GM12865 (cell line): ENCODE data around the gene NOMO2.
A peak's percentile ranks its signal among the peaks of the same experiment; 100 is the strongest.
"Not testable (repeated sequence)": the region's sequence is repeated elsewhere in the genome, so short reads cannot be mapped to it uniquely, and the experiment has no call there.

Experiments used
- DNase-seq: peaks from one replicate; pipeline ENCODE4 v3.0.0; 2010; ENCODE audit warnings: low read depth
- H3K4me3 ChIP-seq: 2 replicates; pipeline ENCODE4 v1.5.1; 2011; ENCODE audit warnings: mild to moderate bottlenecking, low read depth, low read length, control low read depth

NOMO2 gene

GRCh38 chr16:18561727-18562314 is at the start of gene NOMO2:
NOMO2 (minus strand) TSS chr16:18562097; CDS start chr16:18562040, 57 bp downstream.
- H3K4me3 ChIP-seq: peak within 1 kb of the TSS; percentile 54
- DNase-seq: peak; percentile 28

GRCh38 chr16:18610147-18610803 is 48.4 kb upstream of the NOMO2 start:
- DNase-seq, H3K4me3 ChIP-seq: not testable (repeated sequence)

GRCh38 chr16:18608271-18608670 is 46.4 kb upstream of the NOMO2 start:
- not testable (repeated sequence) for DNase-seq, H3K4me3 ChIP-seq

GRCh38 chr16:18603572-18604246 is 41.8 kb upstream of the NOMO2 start:
- not testable (repeated sequence) for H3K4me3 ChIP-seq, DNase-seq

GRCh38 chr16:18598582-18598981 is 36.7 kb upstream of the NOMO2 start:
- DNase-seq, H3K4me3 ChIP-seq: not testable (repeated sequence)

GRCh38 chr16:18597734-18598133 is 35.8 kb upstream of the NOMO2 start:
- not testable (repeated sequence) for H3K4me3 ChIP-seq, DNase-seq

DNA sequence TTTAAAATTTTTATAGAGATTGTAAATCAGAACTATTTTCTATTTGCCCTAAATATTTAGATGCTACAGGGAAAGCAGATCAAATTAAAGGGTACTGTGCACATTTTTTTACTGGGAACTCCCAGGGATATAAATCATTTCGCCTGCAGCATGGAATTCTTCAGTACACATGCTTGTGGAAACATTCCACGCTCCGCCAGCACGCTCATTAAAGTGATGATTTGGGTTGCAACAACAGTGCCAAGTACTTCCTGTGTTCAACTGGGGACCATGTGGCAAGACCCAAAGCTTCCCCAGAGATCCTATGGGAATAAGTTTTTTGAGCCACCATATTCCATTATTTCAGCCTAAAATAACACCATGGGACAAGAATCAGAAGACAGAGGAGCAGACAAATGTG is 35.4 kb upstream of the NOMO2 start:
- not testable (repeated sequence) for H3K4me3 ChIP-seq, DNase-seq

- not testable (repeated sequence) for H3K4me3 ChIP-seq, DNase-seq
These were observed 33.9 kb upstream of the NOMO2 start for GRCh38 chr16:18595796-18596195.

DNA sequence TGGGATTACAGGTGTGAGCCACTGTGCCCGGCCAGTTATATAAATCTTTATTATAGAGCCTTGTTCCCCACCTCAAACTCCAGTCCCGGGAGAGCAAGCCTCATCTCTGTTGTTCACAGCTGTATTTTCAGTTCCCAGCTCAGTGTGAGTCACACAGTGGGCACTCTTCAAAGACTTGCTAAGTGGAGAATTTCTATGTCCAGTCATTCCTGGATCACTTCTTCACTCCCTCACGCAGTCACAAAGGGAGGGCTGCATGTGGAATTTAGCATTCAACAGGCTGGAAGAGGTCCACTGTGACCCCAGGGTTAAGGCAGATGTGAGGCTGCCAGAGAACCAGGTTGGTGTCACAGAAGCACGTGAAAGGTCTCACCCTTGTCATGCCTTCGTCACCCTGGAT is 33.0 kb upstream of the NOMO2 start:
- not testable (repeated sequence) for H3K4me3 ChIP-seq
- peak; percentile 56 for DNase-seq

GRCh38 chr16:18593904-18594303 is 32.0 kb upstream of the NOMO2 start:
- peak; percentile 0 for DNase-seq
- not testable (repeated sequence) for H3K4me3 ChIP-seq

DNA sequence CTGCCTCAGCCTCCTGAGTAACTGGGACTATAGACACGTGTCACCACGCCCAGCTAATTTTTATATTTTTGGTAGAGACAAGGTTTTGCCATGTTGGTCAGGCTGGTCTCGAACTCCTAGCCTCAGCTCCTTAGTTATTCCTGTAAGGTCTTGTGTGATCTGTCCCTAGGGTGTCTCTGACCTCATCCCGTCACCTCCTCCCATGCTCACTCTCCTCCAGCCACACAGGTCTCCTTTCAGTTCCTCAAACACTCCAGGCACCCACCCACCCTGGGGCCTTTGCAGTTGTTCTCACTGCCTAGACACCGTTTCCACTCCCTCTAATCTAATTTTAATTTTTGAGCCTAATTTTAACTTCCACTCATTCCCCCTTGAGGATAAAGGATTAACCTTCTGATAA is 31.1 kb upstream of the NOMO2 start:
- H3K4me3 ChIP-seq: not testable (repeated sequence)
- DNase-seq: peak; percentile 13

DNA sequence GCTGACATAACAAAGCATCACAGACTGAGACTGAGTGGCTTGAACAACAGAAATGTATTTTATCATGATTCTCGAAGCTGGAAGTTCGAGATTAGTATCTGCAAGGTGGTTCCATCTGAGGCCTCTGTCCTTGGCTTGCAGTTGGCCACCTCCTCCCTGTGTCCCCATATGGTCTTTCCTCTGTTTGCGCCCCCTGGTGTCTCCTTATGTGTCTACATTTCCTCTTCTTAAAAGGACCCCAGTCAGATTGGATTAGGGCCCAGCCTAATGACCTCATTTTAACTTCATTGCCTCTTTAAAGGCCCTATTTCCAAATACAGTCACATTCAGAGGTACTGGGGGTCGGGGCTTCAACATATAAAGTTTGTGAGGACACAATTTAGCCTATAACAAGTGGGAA is 30.0 kb upstream of the NOMO2 start:
- not testable (repeated sequence) for H3K4me3 ChIP-seq
- DNase-seq: peak; percentile 39

- H3K4me3 ChIP-seq: not testable (repeated sequence)
These were observed 29.5 kb upstream of the NOMO2 start for GRCh38 chr16:18591441-18591840.

GRCh38 chr16:18589806-18590205 is 27.9 kb upstream of the NOMO2 start:
- not testable (repeated sequence) for DNase-seq

More at GRCh38 chr16:18591441-18591840, 29.5 kb upstream of the NOMO2 start:
- not testable (repeated sequence) for DNase-seq

DNA sequence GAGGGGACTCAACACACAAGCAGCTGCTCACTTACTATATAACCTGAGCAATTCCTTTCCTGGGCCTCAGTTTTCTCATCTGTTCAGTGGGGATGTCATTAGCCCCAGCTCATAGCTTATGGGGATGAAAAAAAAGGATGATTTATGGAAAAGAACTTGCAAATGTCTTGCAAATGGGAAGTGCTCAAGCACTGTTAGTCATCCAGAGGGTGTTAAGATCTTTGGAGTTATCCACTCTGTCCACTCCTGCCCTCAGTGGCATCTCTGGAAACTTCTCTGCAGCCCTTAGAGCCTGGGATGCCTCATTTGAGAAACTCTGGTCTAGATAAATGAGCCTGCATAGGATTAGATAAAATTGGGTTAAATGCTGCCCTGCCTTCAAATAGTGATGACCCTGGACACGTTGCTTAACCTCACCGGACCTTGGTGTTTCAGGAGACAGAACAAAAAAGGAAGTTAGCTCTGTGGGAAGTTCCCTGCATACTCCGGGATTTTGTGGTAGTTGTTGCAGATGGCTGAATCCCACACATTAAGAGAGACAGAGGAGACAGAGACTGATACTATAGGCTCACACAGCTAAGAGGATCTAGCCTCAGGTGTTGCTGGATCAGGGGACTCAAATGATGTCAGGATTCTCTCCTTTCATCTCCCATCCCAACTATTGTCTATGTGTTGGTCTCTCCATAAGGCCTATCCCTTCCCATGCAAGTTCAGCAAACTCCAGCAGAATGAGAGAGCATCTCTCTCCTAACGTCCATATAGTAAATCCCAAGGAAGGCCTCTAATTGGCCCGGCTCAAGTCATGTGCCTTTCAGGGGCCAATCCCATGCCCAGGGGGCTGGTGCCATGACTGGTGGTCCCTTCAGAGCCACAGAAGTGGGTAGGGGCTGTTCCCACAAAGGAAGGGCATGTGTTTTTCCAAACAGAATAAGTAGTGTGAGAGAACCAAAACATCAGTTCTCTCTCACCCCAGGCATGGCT is 25.0 kb upstream of the NOMO2 start:
- not testable (repeated sequence) for H3K4me3 ChIP-seq, DNase-seq

More at GRCh38 chr16:18589806-18590205, 27.9 kb upstream of the NOMO2 start:
- not testable (repeated sequence) for H3K4me3 ChIP-seq

DNA sequence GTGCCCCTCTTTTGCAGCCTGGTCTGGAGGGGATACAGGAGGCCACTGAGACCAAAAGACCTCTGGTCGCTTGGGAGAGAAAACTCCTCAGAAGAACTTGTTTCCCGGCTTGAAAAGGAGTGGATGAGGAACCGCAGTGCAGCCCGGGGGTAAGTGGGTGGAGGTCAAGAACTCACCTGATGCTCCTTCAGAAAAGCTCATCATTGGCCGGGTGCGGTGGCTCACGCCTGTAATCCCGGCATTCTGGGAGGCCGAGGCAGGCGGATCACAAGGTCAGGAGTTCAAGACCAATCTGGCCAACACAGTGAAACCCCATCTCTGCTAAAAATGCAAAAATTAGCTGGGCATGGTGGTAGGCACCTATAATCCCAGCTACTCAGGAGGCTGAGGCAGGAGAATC is 23.9 kb upstream of the NOMO2 start:
- H3K4me3 ChIP-seq, DNase-seq: not testable (repeated sequence)
